ENCODE measurements around the gene DDX54. TPM values are rescaled to one million over a fixed set of nuclear protein-coding genes. Genes with fewer than 3 reads are reported as not detected.

Gene DDX54
- total RNA-seq, 1 experiment from 2014 or later: 83.0 TPM

- no peak overlapping the region for H4K5ac ChIP-seq (ENCODE audit: insufficient read length, low read depth, low read length)
- H4K8ac ChIP-seq (replicated peaks; ENCODE audit: insufficient read length, low read depth, low read length): no peak overlapping the region
- H3K4me1 ChIP-seq (ENCODE audit: insufficient read depth, low read length): peaks cover 3% of the 10 kb centered on the region; the same call in 1 of the 2 replicates
- no peaks in the 10 kb centered on the region for H3K9me3 ChIP-seq (ENCODE audit: control insufficient read depth, low read depth, low read length)
- peak overlapping the region in 1 of 3 experiments; percentile 84; a peak in 2 of 7 replicates for H3K27ac Mint-ChIP-seq
- no peak overlapping the region for H3T11ph ChIP-seq (ENCODE audit: low read length)
- H4K91ac ChIP-seq (ENCODE audit: insufficient read length, low read depth, low read length): no peak overlapping the region
- no peak overlapping the region for H2AFZ ChIP-seq (ENCODE audit: low read length)
- no peak overlapping the region for H3K18ac ChIP-seq (ENCODE audit: insufficient read length, low read depth, low read length)
- no peaks in the 10 kb centered on the region for H3K79me2 ChIP-seq (ENCODE audit: insufficient read depth, low read length)
- no peak overlapping the region for H2BK20ac ChIP-seq (ENCODE audit: low read depth, low read length, poor library complexity, severe bottlenecking)
- H3K36me3 Mint-ChIP-seq (ENCODE audit: insufficient read depth in 1 of 3, low read depth in 3 of 3): peaks cover 2 to 13% (median 6%) of the 10 kb centered on the region in 3 experiments; a peak in 6 of 7 replicates
- H4K20me1 ChIP-seq (ENCODE audit: control insufficient read depth, insufficient read depth, insufficient read length): no peaks in the 10 kb centered on the region
- DNase-seq: no peak
- no peak overlapping the region for H2BK15ac ChIP-seq (ENCODE audit: low read depth, low read length)
- no peak overlapping the region for H3K9ac ChIP-seq (ENCODE audit: extremely low read depth, insufficient read length, low read length)
- H3K4me3 Mint-ChIP-seq: no peak overlapping the region
- H3K23me2 ChIP-seq (ENCODE audit: insufficient read length, low read depth, low read length, poor library complexity, severe bottlenecking): no peaks in the 10 kb centered on the region
- no peak overlapping the region for H2BK5ac ChIP-seq (ENCODE audit: insufficient read length, low read length)
- no peak overlapping the region for H3K4me2 ChIP-seq (ENCODE audit: insufficient read depth, insufficient read length, low read length)
- H3K56ac ChIP-seq (ENCODE audit: insufficient read length, low read depth, low read length): no peak overlapping the region
- H3K9me3 Mint-ChIP-seq: peaks cover 0 to 6% of the 10 kb centered on the region in 2 experiments; a peak in 1 of 5 replicates
- peaks cover 12 to 14% of the 10 kb centered on the region in 2 experiments for H3K4me1 Mint-ChIP-seq
- H3K23ac ChIP-seq (ENCODE audit: insufficient read length, low read depth, low read length): no peak overlapping the region
- no peak overlapping the region for H3K4ac ChIP-seq (ENCODE audit: low read depth, low read length)
- no peaks in the 10 kb centered on the region; the same call in 1 of the 2 replicates for H3K27me3 Mint-ChIP-seq (ENCODE audit: low read depth)
- H3K79me1 ChIP-seq (ENCODE audit: insufficient read depth, low read depth, low read length, poor library complexity, severe bottlenecking): no peaks in the 10 kb centered on the region
- H3K27ac ChIP-seq (ENCODE audit: insufficient read length, low read depth, low read length): no peak overlapping the region
- H2BK120ac ChIP-seq (ENCODE audit: low read depth, low read length, poor library complexity, severe bottlenecking): no peak overlapping the region
- H2AK5ac ChIP-seq (ENCODE audit: insufficient read length, low read length): no peak overlapping the region
- no CpG with 5 or more reads among the region's 8 CpGs for WGBS (ENCODE audit: extremely low coverage, insufficient read length, low lambda C conversion rate)
- H3K14ac ChIP-seq (ENCODE audit: insufficient read depth, low read length): no peak overlapping the region
- no peaks in the 10 kb centered on the region for H3K27me3 ChIP-seq (ENCODE audit: insufficient read depth, low read length)
- TF ChIP-seq CTCF (conservative IDR thresholded peaks at IDR 0.05): no peak
- H2BK12ac ChIP-seq (ENCODE audit: insufficient read length, low read depth, low read length): no peak overlapping the region
Observed at GRCh38 chr12:113203852-113204760, 18.8 kb upstream of the DDX54 start.
